T47D (cell line): ENCODE measurements around the gene HLA-DOB.

ENCODE experiments used
- DNase-seq, 2 experiments: peaks; one replicate each; pipeline versions ENCODE4 v3.0.0 to v3.0.0-alpha.2; 2011 to 2012; ENCODE audit warnings: low read depth in 1 of 2, low spot score in 1 of 2
- JUND ChIP-seq: IDR thresholded peaks from 2 replicates; pipeline ENCODE4 v1.6.1; 2012; ENCODE audit warnings: low read depth
- in situ Hi-C: cut with HindIII; loops from 2 replicates; pipeline ENCODE4 v1.10.0; 2016; ENCODE audit warnings: low sequenced_read_pairs, low pct_unique_long_range_greater_than_20kb

Gene HLA-DOB

GRCh38 chr6:32852018-32852843, 35.4 kb upstream of the HLA-DOB start:
- DNase-seq, result peak; percentile 26 to 58
- in situ Hi-C loops, result no loop called here
- no peak for TF ChIP-seq JUND

DNA sequence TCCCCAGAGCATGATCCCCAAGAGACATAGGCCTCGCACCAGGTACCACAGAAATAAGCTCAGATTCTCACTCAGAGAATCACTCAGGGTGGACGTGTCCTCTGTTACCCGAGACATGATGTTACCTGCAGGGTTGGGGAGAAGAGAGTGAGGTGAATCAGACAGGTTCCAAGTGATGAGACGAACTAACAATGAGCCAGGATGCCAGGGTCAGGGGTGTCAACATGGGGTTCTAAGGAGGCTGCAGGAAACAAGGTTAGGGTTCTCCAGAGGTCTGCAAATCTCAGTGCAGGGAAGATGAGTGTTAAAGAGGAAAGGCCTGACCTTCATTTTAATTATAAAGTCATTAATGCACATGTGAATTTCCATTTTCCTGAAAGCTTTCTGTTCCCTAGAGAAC, 34.2 kb upstream of the HLA-DOB start:
- in situ Hi-C loops, result no loop called here
- TF ChIP-seq JUND, result no peak
- no peak for DNase-seq

- in situ Hi-C loops, result no loop called here
- no peak for TF ChIP-seq JUND
- DNase-seq, result no peak
Measured at GRCh38 chr6:32849126-32849525, 32.3 kb upstream of the HLA-DOB start.

DNA sequence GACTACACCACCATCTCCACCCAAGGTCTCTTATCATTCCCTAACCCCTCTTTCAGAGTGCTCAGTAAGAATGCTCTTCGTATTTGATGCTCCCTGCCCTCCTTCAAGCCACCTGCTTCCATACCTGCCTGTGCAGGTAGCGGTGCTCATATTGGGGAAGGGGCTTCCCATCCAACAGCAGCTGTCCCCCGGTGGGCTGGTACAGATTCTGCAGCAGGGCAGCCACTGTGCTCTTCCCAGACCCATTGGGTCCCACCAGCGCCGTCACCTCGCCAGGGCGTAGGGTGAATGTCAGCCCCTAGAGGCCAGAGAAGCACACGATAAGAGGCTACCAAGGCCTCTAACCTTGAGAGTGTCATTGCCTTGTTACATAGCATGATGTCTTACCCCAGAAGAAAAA, 31.0 kb upstream of the HLA-DOB start:
- no peak for TF ChIP-seq JUND
- in situ Hi-C loops, result no loop called here
- DNase-seq, result no peak

- no peak for DNase-seq
- in situ Hi-C loops, result no loop called here
- TF ChIP-seq JUND, result no peak
Measured at GRCh38 chr6:32847004-32847403, 30.2 kb upstream of the HLA-DOB start.

DNA sequence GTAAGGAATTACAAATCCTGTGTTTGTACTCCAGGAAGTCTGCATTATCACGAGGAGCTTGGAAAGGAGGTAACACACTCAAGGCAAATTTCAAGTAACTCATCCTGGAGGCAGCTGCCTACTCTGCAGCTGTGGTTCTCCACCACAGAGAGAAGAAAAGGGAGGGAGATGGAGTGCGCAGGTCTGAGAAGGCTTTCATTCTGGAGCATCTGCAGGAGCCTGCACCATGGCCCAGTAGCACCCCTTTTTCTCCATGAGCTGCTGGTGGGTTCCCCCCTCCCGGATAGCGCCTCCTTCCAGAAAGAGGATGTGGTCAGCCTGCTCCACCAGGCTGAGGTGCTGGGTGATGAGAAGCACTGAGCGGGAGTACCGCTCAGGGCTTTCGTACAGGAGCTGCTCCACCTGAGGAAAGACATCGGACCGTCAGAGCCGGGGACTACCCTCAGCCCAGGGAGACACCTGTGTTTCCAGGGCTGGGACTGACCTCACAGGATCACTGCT, 28.6 kb upstream of the HLA-DOB start:
- no peak for TF ChIP-seq JUND
- in situ Hi-C loops, result no loop called here
- DNase-seq, result no peak

- in situ Hi-C loops, result no loop called here
- no peak for DNase-seq
- TF ChIP-seq JUND, result no peak
Measured at GRCh38 chr6:32844839-32845383, 28.1 kb upstream of the HLA-DOB start.

DNA sequence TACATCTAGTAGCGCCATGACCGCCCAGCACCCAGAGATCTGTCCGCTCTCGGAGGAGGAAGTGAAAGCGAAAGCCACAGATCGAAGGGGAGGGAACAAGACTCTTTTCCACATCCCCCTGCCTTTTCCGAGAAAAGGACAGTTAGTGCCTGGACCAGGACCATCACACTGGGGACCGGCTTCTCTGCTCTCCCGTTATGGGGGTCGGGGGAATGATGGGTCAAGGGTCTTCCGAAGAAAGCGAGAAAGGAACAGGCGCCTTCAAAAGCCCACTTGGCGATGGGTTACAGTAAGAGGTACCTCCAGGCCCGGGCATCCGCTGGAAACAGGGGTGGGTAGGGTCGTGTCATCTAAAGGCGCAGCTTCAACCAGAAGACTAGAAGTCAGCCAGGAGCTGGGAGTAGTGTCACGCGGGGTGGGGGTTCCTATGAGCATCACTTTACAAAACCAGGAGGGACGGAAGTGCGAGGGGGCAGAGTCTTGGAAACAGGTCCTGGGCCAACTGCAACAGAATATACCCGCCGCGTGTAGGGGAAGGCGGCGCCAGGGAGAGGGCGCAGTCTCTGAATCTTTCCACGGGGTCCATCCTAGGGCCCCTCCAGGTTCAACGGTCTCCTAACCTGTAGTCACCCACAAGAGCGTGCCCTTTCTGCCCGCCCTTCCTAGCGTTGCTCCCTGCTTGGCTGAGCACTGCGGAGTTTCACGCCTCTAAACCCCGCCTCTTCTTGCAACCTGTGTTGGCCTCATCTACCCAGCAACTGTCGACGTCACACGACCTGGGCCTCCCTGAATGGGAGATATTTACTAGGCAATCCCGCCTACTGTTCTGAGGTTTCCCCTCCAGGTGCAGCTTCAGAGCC, 27.4 kb upstream of the HLA-DOB start, which contains the start of gene PSMB8:
TSS of gene PSMB8 (minus strand) at position 69 of the 860 bp plus-strand sequence. CDS start at position 18, 51 bp downstream.
- peak; percentile 77 to 98 for DNase-seq
- in situ Hi-C loops, result no loop called here
- TF ChIP-seq JUND, result no peak

DNA sequence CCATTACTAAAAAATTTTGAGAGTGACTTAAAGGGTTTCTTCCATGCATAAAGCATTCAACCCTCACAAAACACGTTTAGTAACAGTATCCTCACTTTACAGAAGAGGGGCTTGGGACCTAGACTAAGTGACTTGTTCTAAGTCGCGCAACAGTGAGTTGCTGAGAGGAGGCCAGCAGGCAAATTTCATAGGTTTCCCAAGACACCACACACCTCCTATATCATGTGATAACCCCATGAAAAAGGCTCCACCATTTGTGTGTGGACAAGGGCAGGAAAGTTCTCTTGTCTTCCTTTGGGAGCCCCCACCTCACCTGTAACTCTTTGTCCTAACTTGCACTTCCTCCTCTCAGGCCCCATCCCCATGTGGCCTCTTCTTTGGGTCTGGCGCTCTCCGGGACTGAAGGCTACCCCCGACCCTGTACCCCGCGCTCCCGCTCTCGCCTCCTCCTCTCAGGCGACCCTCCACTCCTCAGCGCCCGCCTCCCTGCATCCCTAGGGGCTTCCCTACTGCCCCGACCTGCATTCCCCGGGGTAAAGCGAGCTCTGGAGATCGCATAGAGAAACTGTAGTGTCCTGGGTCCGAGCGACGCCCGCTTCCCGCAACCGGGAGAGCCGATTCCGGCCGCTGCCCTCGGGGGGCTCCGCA, 26.7 kb upstream of the HLA-DOB start:
- in situ Hi-C loops, result no loop called here
- no peak for TF ChIP-seq JUND
- no peak for DNase-seq

DNA sequence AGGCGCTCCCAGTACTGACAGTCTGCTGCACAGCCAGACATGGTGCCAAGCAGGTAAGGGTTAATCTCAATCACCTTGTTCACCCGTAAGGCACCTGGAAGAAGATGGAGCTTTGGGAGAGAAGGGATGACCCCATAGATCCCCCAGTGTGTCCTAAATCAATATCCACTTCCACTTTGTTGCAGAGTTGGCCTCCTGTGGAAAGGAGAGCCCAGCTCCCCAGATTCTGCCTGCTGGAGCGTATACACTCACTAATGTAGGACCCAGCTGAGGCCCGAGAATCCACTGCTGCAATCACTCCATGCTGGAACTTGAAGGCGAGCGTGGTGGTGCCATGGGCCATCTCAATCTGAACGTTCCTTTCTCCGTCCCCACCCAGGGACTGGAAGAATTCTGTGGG, 25.9 kb upstream of the HLA-DOB start:
- in situ Hi-C loops, result no loop called here
- no peak for DNase-seq
- no peak for TF ChIP-seq JUND

DNA sequence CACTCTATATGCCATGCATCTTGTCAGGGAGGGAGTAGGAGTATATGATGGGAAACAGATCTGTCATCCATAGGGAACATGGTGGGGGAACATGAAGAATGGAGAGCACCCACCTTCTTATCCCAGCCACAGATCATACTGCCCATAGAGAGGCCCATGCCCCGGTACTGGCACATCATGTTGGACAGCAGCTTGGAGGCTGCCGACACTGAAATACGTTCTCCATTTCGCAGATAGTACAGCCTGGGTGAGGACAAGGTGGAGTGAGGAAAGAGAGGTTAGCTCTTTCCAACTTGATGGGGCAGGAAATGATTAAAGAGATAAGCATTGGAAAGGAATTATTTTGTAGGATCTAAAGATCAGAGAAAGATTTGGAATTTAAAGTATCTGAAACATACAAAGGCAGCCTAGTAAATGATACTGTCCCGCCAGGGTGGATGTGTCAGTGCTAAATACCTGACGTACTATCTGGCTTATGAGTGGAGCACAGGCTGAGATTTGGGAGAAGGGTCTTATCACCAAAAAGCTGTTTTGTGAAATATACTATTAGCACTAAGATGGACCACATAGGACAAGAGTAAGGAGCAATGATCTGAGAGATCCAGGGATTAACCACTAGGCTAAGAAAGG, 25.3 kb upstream of the HLA-DOB start:
- no peak for DNase-seq
- TF ChIP-seq JUND, result no peak
- in situ Hi-C loops, result no loop called here
